WERI-Rb-1 (cell line): ENCODE data around the gene RAD18.

Experiments
- DNase-seq: peaks from one replicate; pipeline ENCODE4 v3.0.0-alpha.2; 2020
- H3K27ac ChIP-seq: fragments of 250-450 bp; sonication (Bioruptor Pico); 2 replicates; pipeline ENCODE4 v1.5.1; 2020; ENCODE audit warnings: mild to moderate bottlenecking, moderate library complexity
- H3K27me3 ChIP-seq: fragments of 250-450 bp; sonication (Bioruptor Pico); 2 replicates; pipeline ENCODE4 v1.5.1; 2021; ENCODE audit warnings: mild to moderate bottlenecking, low read depth, moderate library complexity; ENCODE audit not compliant: insufficient read depth, severe bottlenecking
- H3K36me3 ChIP-seq: fragments of 250-450 bp; sonication (Bioruptor Pico); 2 replicates; pipeline ENCODE4 v1.5.1; 2020; ENCODE audit warnings: mild to moderate bottlenecking, moderate library complexity
- H3K4me3 ChIP-seq: 2 replicates; pipeline ENCODE4 v1.5.1; 2011; ENCODE audit warnings: low read depth, mild to moderate bottlenecking, control low read depth, low read length
- H3K9me3 ChIP-seq: fragments of 250-450 bp; sonication (Bioruptor Pico); 2 replicates; pipeline ENCODE4 v1.5.1; 2021; ENCODE audit warnings: mild to moderate bottlenecking, moderate library complexity; ENCODE audit not compliant: severe bottlenecking
- TF ChIP-seq, protein P1 (sequence below): IDR thresholded peaks from 2 replicates; pipeline ENCODE4 v1.5.1; 2011; ENCODE audit warnings: low read depth, mild to moderate bottlenecking, control low read depth, inconsistent platforms, low read length

Gene RAD18

DNA sequence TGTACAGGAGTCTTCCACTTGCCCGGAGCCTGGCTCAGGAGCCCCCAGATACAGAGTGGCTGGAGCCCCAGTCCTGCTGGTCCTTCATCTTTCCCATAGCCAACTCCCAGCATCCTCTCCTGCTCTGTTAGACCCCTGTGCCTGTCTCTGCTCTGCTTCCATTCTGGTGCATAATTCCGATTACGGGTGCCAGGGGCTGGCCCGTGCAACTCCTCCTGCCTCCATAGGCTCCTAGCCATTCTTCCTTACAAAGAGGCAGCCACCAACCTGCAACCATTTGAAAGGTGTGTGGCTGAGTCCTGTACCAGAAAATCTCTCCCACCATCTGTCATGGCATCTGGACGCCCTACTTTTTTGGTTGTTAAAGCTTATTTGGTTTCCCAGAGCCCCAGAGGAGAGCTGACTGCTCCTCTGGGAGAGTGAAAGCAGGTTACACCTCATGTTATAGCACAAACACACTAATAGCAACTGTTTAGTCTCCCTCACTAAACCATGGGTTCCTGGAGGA is 5.2 kb upstream of the RAD18 start:
- Histone ChIP-seq H3K9me3 (no peaks in the 10 kb centered on the region), H3K36me3 (no peaks in the 10 kb centered on the region), H3K27ac (peak overlapping the region; percentile 86), H3K4me3 (peak overlapping the region; percentile 25), H3K27me3 (no peaks in the 10 kb centered on the region)
- peak; percentile 51 for DNase-seq
- TF ChIP-seq, protein P1, sequence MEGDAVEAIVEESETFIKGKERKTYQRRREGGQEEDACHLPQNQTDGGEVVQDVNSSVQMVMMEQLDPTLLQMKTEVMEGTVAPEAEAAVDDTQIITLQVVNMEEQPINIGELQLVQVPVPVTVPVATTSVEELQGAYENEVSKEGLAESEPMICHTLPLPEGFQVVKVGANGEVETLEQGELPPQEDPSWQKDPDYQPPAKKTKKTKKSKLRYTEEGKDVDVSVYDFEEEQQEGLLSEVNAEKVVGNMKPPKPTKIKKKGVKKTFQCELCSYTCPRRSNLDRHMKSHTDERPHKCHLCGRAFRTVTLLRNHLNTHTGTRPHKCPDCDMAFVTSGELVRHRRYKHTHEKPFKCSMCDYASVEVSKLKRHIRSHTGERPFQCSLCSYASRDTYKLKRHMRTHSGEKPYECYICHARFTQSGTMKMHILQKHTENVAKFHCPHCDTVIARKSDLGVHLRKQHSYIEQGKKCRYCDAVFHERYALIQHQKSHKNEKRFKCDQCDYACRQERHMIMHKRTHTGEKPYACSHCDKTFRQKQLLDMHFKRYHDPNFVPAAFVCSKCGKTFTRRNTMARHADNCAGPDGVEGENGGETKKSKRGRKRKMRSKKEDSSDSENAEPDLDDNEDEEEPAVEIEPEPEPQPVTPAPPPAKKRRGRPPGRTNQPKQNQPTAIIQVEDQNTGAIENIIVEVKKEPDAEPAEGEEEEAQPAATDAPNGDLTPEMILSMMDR, result no peak

DNA sequence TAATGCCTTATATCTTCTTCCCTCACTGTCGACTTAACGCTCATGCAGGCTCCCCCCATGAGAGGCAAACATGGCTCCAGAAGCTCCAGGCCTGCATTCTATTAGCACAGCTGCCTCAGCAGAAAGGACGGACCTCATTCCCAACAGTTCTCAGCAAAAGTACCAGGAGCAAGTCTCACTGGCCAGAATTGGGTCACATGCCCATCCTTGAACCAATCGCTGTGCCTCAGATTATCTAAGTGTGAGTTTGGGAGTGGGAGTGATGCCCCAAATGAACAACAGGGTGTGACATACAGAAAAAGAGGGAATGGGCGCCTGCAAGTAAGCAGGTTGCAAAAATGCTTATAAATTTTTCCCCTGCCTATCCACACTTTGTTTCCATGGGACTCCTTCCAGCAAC is 4.3 kb upstream of the RAD18 start:
- TF ChIP-seq, protein P1, result no peak
- Histone ChIP-seq H3K9me3 (no peaks in the 10 kb centered on the region), H3K36me3 (no peaks in the 10 kb centered on the region), H3K27me3 (no peaks in the 10 kb centered on the region), H3K4me3 (no peak overlapping the region), H3K27ac (peak overlapping the region; percentile 86)
- no peak for DNase-seq

DNA sequence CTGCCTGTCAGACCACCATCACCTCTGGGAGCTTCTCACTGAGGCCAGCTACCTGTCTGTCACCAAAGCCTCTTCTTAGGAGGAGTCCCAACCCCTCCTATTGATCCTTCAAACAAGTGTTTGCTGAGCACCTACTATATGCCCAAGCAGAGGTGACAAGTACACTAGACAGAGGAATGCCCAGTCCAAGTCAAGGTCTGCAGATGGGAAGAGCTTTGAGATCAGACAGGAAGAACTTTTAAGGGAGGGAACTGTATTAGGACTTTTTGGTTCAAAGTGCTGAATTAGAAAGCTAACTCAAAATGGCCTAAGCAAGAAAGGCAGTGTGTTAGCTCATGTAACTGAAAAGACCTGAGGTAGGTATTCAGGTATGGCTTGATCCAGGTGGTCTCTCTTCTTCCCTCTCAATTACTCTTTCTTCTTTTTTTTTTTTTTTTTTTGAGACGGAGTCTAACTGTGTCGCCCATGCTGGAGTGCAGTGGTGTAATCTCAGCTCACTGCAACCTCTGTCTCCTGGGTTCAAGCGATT is 3.6 kb upstream of the RAD18 start:
- Histone ChIP-seq H3K27ac (no peak overlapping the region), H3K36me3 (no peaks in the 10 kb centered on the region; the same call in none of the 2 replicates), H3K4me3 (no peak overlapping the region), H3K27me3 (no peaks in the 10 kb centered on the region), H3K9me3 (no peaks in the 10 kb centered on the region)
- no peak for DNase-seq
- TF ChIP-seq, protein P1, result no peak

DNA sequence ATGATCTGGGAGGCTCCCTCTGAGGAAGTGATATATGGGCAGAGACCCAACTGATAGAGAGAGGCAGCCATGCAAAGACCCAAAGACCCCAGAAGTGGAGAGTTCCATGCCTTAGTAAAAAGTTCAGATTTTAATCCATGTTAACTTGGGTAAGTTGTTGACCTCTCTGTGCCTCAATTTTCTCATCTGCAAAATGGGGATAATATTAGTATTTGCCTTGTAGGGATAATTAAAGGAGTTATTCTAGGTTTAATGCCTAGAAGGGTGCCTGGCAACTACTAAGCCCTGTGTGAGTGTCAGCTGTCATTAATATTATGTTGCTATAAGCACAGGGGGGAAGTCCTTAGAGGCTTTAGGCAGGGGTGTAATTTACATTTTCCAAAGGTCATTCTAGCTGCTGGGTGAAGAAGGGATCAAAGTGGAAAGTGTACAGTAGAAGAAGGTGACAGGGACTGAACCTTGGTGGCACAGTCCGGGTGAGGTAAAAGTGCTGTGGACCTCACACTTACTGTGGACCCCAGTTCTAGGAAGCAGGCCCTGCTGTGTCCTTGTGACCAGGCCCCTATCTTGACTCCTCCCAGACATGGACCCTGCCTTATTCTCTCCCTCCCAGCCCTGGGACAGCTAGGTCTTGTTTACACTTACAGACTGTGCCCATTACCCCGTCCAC is 3.0 kb upstream of the RAD18 start:
- no peak for DNase-seq
- Histone ChIP-seq H3K4me3 (no peak overlapping the region), H3K9me3 (no peaks in the 10 kb centered on the region), H3K36me3 (no peaks in the 10 kb centered on the region; the same call in none of the 2 replicates), H3K27ac (no peak overlapping the region), H3K27me3 (no peaks in the 10 kb centered on the region)
- TF ChIP-seq, protein P1, result no peak

DNA sequence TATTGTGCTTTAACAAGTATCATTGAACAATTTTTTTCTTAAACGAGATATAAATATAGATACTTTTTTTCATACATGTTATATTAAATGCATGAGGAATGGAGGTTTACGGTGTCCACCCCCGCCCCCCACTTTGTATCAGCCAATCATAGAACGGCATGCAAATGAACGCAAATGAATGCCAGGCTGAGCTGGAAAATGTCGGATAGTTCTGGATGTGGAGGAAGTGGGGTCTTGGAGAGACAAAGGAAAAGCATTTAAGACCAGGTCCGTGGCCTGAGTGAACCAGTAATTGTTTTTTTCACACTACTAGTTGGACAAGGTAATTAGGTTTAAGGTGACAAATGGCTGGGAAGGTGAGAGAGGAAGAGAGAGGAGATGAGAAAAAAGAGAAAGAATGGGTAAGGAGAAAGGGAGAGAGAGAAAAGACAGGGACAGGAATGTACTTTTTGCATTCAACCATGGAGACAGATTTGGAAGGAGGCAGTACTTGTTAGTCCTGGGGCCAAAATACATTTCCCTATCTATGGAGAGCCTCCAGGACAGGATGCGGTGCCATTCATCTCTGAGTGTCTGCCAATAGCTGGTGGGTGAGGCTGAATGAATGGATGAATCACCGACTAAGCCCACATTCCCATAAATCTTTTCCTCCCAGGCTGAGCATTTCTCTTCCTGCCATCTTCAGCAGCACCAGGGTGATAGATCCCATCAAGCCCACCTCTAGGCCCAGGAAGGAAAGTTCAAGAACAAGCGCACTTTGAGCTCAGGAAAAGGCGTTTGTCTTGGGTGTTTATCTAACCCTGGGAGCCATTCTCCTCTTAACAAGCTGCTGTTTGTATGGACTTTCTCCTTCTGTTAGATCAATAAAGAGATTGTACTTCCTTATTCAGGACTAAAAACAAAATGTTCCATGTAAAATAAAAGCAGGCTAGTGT is 1.4 kb upstream of the RAD18 start:
- Histone ChIP-seq H3K9me3 (no peaks in the 10 kb centered on the region), H3K27ac (no peak overlapping the region), H3K36me3 (peaks cover 2% of the 10 kb centered on the region), H3K4me3 (no peak overlapping the region), H3K27me3 (no peaks in the 10 kb centered on the region)
- TF ChIP-seq, protein P1, result no peak
- DNase-seq, result no peak
